CD14-positive monocyte (primary cell): Measurements from ENCODE around the gene KRT23. TPM values are rescaled to one million over a fixed set of nuclear protein-coding genes. Genes with fewer than 3 reads are reported as not detected.

Experiments
- DNase-seq, 3 donors: peaks; one replicate each; pipeline ENCODE4 v3.0.0-alpha.2; 2011 to 2022
- H2AFZ ChIP-seq: 2 replicates; pipeline ENCODE4 v1.6.0; 2012; ENCODE audit warnings: mild to moderate bottlenecking, low read depth, low read length, inconsistent platforms; ENCODE audit not compliant: insufficient read depth, poor library complexity, severe bottlenecking
- H3K27ac ChIP-seq, 2 donors: 1 replicate in 1 of 2; 2 replicates in 1 of 2; pipeline ENCODE4 v1.5.1; 2012 to 2013; ENCODE audit warnings: low read length in 2 of 2, control low read depth in 1 of 2, inconsistent platforms in 1 of 2, low read depth in 1 of 2, mild to moderate bottlenecking in 1 of 2
- H3K27me3 ChIP-seq, 2 donors: one replicate each; pipeline versions ENCODE4 v1.6.0 to v1.6.1; 2011 to 2013; ENCODE audit warnings: low read length in 2 of 2; ENCODE audit not compliant: control insufficient read depth in 2 of 2, insufficient read depth in 2 of 2
- H3K36me3 ChIP-seq, 2 donors: replicated peaks in 1 of 2; 1 replicate in 1 of 2; 2 replicates in 1 of 2; pipeline versions ENCODE4 v1.5.1 to v1.6.1; 2012 to 2013; ENCODE audit warnings: low read length in 2 of 2, control low read depth in 1 of 2, inconsistent platforms in 1 of 2, mild to moderate bottlenecking in 1 of 2; ENCODE audit not compliant: insufficient read depth in 2 of 2, control insufficient read depth in 1 of 2
- H3K4me1 ChIP-seq, 2 donors: 1 replicate in 1 of 2; 2 replicates in 1 of 2; pipeline versions ENCODE4 v1.5.1 to v1.6.1; 2012 to 2013; ENCODE audit warnings: low read length in 2 of 2, control low read depth in 1 of 2, inconsistent platforms in 1 of 2, mild to moderate bottlenecking in 1 of 2, moderate library complexity in 1 of 2; ENCODE audit not compliant: insufficient read depth in 2 of 2, control insufficient read depth in 1 of 2
- H3K4me2 ChIP-seq: replicated peaks from 2 replicates; pipeline ENCODE3; 2012; ENCODE audit warnings: low read length, moderate library complexity, mild to moderate bottlenecking; ENCODE audit not compliant: poor library complexity, severe bottlenecking; ENCODE audit errors: extremely low read depth
- H3K4me3 ChIP-seq, 3 experiments: fragments of 200-600 bp in 1 of 3; sonication (generic) in 1 of 3; replicated peaks in 1 of 3; 1 replicate in 2 of 3; 2 replicates in 1 of 3; pipeline ENCODE4 v1.5.1; 2011 to 2013; ENCODE audit warnings: low read length in 3 of 3, mild to moderate bottlenecking in 3 of 3, control low read depth in 2 of 3, low read depth in 2 of 3, inconsistent platforms in 1 of 3, moderate library complexity in 1 of 3
- H3K79me2 ChIP-seq: 2 replicates; pipeline ENCODE4 v1.6.0; 2012; ENCODE audit warnings: mild to moderate bottlenecking, control low read depth, inconsistent platforms, low read length, moderate library complexity; ENCODE audit not compliant: insufficient read depth
- H3K9ac ChIP-seq: 2 replicates; pipeline ENCODE4 v1.6.0; 2017; ENCODE audit warnings: low read length, mild to moderate bottlenecking; ENCODE audit not compliant: insufficient read depth, poor library complexity, severe bottlenecking
- H3K9me3 ChIP-seq, 2 donors: replicated peaks in 1 of 2; 1 replicate in 1 of 2; 2 replicates in 1 of 2; pipeline versions ENCODE4 v1.5.1 to v1.6.1; 2012 to 2013; ENCODE audit warnings: low read length in 2 of 2, control low read depth in 1 of 2; ENCODE audit not compliant: control insufficient read depth in 1 of 2, insufficient read depth in 1 of 2
- H4K20me1 ChIP-seq: 2 replicates; pipeline ENCODE4 v1.6.0; 2012; ENCODE audit warnings: mild to moderate bottlenecking, low read length, control low read depth, moderate library complexity; ENCODE audit not compliant: insufficient read depth
- H3K27ac Mint-ChIP-seq, 7 donors: one replicate each; pipeline ENCODE4 v1.8.0; 2020; ENCODE audit warnings: mild to moderate bottlenecking in 7 of 7, mixed read lengths in 7 of 7, moderate library complexity in 6 of 7, inconsistent platforms in 2 of 7
- H3K27me3 Mint-ChIP-seq, 3 donors: one replicate each; pipeline ENCODE4 v1.8.0; 2021 to 2022; ENCODE audit warnings: low read depth in 3 of 3, mild to moderate bottlenecking in 3 of 3, mixed read lengths in 3 of 3, moderate library complexity in 3 of 3, inconsistent platforms in 1 of 3
- H3K36me3 Mint-ChIP-seq, 2 donors: one replicate each; pipeline ENCODE4 v1.8.0; 2020; ENCODE audit warnings: mixed read lengths in 2 of 2, inconsistent platforms in 1 of 2, mild to moderate bottlenecking in 1 of 2
- H3K4me1 Mint-ChIP-seq: one replicate; pipeline ENCODE4 v1.8.0; 2020; ENCODE audit warnings: mild to moderate bottlenecking, mixed read lengths
- H3K4me3 Mint-ChIP-seq, 2 donors: one replicate each; pipeline ENCODE4 v1.8.0; 2020; ENCODE audit warnings: mild to moderate bottlenecking in 2 of 2, mixed read lengths in 2 of 2, moderate library complexity in 1 of 2
- H3K9me3 Mint-ChIP-seq, 7 donors: one replicate each; pipeline ENCODE4 v1.8.0; 2020 to 2022; ENCODE audit warnings: mixed read lengths in 7 of 7, mild to moderate bottlenecking in 6 of 7, moderate library complexity in 6 of 7, inconsistent platforms in 2 of 7
- CTCF ChIP-seq: fragments of 200-600 bp; IDR thresholded peaks from one replicate; pipeline ENCODE4 v1.8.0; 2022; ENCODE audit warnings: antibody characterized with exemption, mild to moderate bottlenecking
- WGBS: methylation state at CpG from one replicate; pipeline ENCODE4 v1.1.5; 2013; ENCODE audit warnings: missing lambda C conversion rate; ENCODE audit not compliant: insufficient coverage; 5-methylcytosine and 5-hydroxymethylcytosine counted together
- intact Hi-C, 2 donors: fragments of 100-400 bp; cut with micrococcal nuclease; formaldehyde crosslinking; loops; one replicate each; pipeline versions ENCODE4 v1.15.0 to v1.15.1; 2023
- polyA plus RNA-seq, 3 donors: library from polyadenylated mRNA; depleted of rRNA in 1 of 3; unstranded in 2 of 3; stranded (reverse) in 1 of 3; fragments of 300-500 nt in 2 of 3; fragments of >200 nt in 1 of 3; fragmentation: Illumina TruSeq in 2 of 3; gene quantifications; 1 replicate in 2 of 3; 2 replicates in 1 of 3; pipeline ENCODE4 v1.2.3, GENCODE V29; 2012 to 2021

The KRT23 gene
- polyA plus RNA-seq, 3 donors, result 1.7 to 7.6 (median 3.6) TPM

- peaks cover 8 to 17% (median 15%) of the 10 kb centered on the region in 3 donors for H3K27me3 Mint-ChIP-seq
- no peaks in the 10 kb centered on the region for H3K9me3 Mint-ChIP-seq
- no peak overlapping the region for H3K27ac Mint-ChIP-seq
- Histone ChIP-seq H3K27ac (no peak overlapping the region), H3K79me2 (no peaks in the 10 kb centered on the region), H3K9me3 (no peaks in the 10 kb centered on the region), H3K9ac (no peak overlapping the region), H3K4me2 (no peak overlapping the region), H3K4me1 (peaks cover 13 to 16% of the 10 kb centered on the region in 2 donors), H2AFZ (no peak overlapping the region), H3K36me3 (no peaks in the 10 kb centered on the region), H3K27me3 (no peaks in the 10 kb centered on the region), H3K4me3 (no peak overlapping the region), H4K20me1 (no peaks in the 10 kb centered on the region)
- no peak overlapping the region for H3K4me3 Mint-ChIP-seq
- intact Hi-C loops, result loop anchor here (10.0 kb wide), 3 partner anchors 423 to 763 kb away; no protein-coding TSS in a partner anchor
- no peak for TF ChIP-seq CTCF
- WGBS, result no CpG with 5 or more reads among the region's 1 CpG
- peaks cover 12% of the 10 kb centered on the region for H3K4me1 Mint-ChIP-seq
- DNase-seq, result no peak
- no peaks in the 10 kb centered on the region for H3K36me3 Mint-ChIP-seq
These were observed 35.4 kb downstream of the KRT23 start for GRCh38 chr17:40901981-40902474.

DNA sequence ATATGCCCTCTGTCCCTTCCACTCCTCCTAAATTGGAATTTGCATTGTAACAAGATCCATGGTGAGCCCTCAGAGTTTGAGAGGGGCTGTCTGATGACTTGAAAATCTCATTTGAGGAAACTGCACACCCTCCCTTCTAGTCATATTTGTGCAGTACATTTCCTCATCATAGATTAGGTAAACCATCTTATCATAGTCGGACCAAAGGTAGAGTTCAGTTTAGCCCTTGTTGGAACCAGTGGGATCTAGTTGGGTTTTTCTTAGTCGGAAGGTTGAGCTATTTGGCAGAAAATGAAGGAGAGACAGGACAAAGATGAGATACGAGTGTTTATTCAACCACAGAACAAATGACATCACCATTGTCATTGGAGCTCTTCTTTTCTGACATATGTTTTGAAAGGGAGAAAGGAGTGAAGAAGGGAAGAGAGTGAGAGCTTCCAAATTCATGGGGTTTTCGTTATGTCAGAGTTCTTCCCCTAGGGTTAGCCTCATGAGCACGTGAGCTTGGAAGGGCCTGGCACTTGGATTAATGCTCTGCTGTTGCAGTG lies 36.6 kb downstream of the KRT23 start:
- H3K9me3 ChIP-seq, result no peaks in the 10 kb centered on the region
- H3K79me2 ChIP-seq, result no peaks in the 10 kb centered on the region
- no peak for TF ChIP-seq CTCF
- H3K4me1 ChIP-seq, result peaks cover 13 to 16% of the 10 kb centered on the region in 2 donors
- no peak for DNase-seq
- H3K27me3 ChIP-seq, result no peaks in the 10 kb centered on the region
- no peaks in the 10 kb centered on the region for H3K36me3 ChIP-seq
- no peak overlapping the region for H3K4me2 ChIP-seq
- H2AFZ ChIP-seq, result no peak overlapping the region
- intact Hi-C loops, result loop anchor here (10.0 kb wide), 3 partner anchors 424 to 764 kb away; no protein-coding TSS in a partner anchor
- Mint-ChIP-seq H3K4me3 (no peak overlapping the region), H3K9me3 (no peaks in the 10 kb centered on the region), H3K27ac (no peak overlapping the region), H3K27me3 (peaks cover 6 to 12% (median 10%) of the 10 kb centered on the region in 3 donors), H3K36me3 (no peaks in the 10 kb centered on the region), H3K4me1 (peaks cover 12% of the 10 kb centered on the region)
- H4K20me1 ChIP-seq, result no peaks in the 10 kb centered on the region
- WGBS, result 78% methylated on average over 2 of the region's 5 CpGs
- no peak overlapping the region for H3K9ac ChIP-seq
- no peak overlapping the region for H3K4me3 ChIP-seq
- no peak overlapping the region for H3K27ac ChIP-seq
